Hepatocyte (in vitro differentiated cells): ENCODE data around the gene TBC1D9. TPM values are rescaled to one million over a fixed set of nuclear protein-coding genes. Genes with fewer than 3 reads are reported as not detected.

ENCODE experiments used
- DNase-seq: peaks from one replicate; pipeline ENCODE4 v3.0.0-alpha.2; 2016; ENCODE audit warnings: low spot score
- H2AFZ ChIP-seq: fragments of 200-600 bp; sonication (generic); 2 replicates; pipeline ENCODE4 v1.6.0; 2016; ENCODE audit warnings: antibody characterized with exemption, mild to moderate bottlenecking
- H3K27ac ChIP-seq: fragments of 200-600 bp; sonication (generic); 2 replicates; pipeline ENCODE4 v1.5.1; 2016; ENCODE audit warnings: mild to moderate bottlenecking
- H3K27me3 ChIP-seq: fragments of 200-600 bp; sonication (generic); 2 replicates; pipeline ENCODE4 v1.6.1; 2016
- H3K36me3 ChIP-seq: fragments of 200-600 bp; sonication (generic); replicated peaks from 2 replicates; pipeline ENCODE4 v1.5.1; 2016; ENCODE audit warnings: low read depth; ENCODE audit not compliant: insufficient read depth
- H3K4me1 ChIP-seq: fragments of 200-600 bp; sonication (generic); 2 replicates; pipeline ENCODE4 v1.5.1; 2016; ENCODE audit warnings: mild to moderate bottlenecking, moderate library complexity; ENCODE audit not compliant: insufficient read depth
- H3K4me2 ChIP-seq: fragments of 200-600 bp; sonication (generic); 2 replicates; pipeline ENCODE4 v1.6.0; 2016
- H3K4me3 ChIP-seq: fragments of 200-600 bp; sonication (generic); 2 replicates; pipeline ENCODE4 v1.5.1; 2016; ENCODE audit warnings: mild to moderate bottlenecking
- H3K79me2 ChIP-seq: fragments of 200-600 bp; sonication (generic); 2 replicates; pipeline ENCODE4 v1.6.0; 2017; ENCODE audit warnings: mild to moderate bottlenecking
- H3K9me2 ChIP-seq: fragments of 200-600 bp; sonication (generic); replicated peaks from 2 replicates; pipeline ENCODE4 v1.6.0; 2017; ENCODE audit warnings: mild to moderate bottlenecking; ENCODE audit not compliant: insufficient read depth
- H3K9me3 ChIP-seq: fragments of 200-600 bp; sonication (generic); 2 replicates; pipeline ENCODE4 v1.5.1; 2016; ENCODE audit warnings: low read depth, mild to moderate bottlenecking
- H4K20me1 ChIP-seq: fragments of 200-600 bp; sonication (generic); 2 replicates; pipeline ENCODE4 v1.6.0; 2016; ENCODE audit warnings: mild to moderate bottlenecking; ENCODE audit not compliant: insufficient read depth, poor library complexity, severe bottlenecking
- CTCF ChIP-seq: fragments of 200-600 bp; sonication (generic); IDR thresholded peaks from 2 replicates; pipeline ENCODE4 v1.5.1; 2016; ENCODE audit warnings: antibody characterized with exemption, mild to moderate bottlenecking; ENCODE audit not compliant: poor library complexity
- EZH2 ChIP-seq: fragments of 200-600 bp; sonication (generic); IDR thresholded peaks from 2 replicates; pipeline ENCODE4 v1.6.1; 2016; ENCODE audit warnings: antibody characterized with exemption, mild to moderate bottlenecking, borderline replicate concordance
- EZH2phosphoT487 ChIP-seq: fragments of 200-600 bp; sonication (generic); IDR thresholded peaks from one replicate; pipeline ENCODE4 v1.6.1; 2018; ENCODE audit warnings: antibody characterized with exemption, mild to moderate bottlenecking, low read depth, moderate library complexity; ENCODE audit not compliant: unreplicated experiment, severe bottlenecking
- WGBS: methylation state at CpG from one replicate; pipeline ENCODE4 v1.1.6; 2016; ENCODE audit warnings: low lambda C conversion rate; ENCODE audit errors: missing lambda C conversion rate; 5-methylcytosine and 5-hydroxymethylcytosine counted together
- polyA plus RNA-seq: library from polyadenylated mRNA; unstranded; fragments of >200 nt; fragmentation: Nextera tagmentation; extraction: Ambion mirVana; gene quantifications from 2 replicates; pipeline ENCODE4 v1.2.1, GENCODE V29; 2016
- total RNA-seq: library from RNA; depleted of rRNA; stranded (reverse); fragments of >200 nt; gene quantifications from 2 replicates; pipeline ENCODE4 v1.2.3, GENCODE V29; 2014

TBC1D9 gene
- total and polyA plus RNA-seq, 2 experiments from 2014 or later: 10.5 to 35.6 TPM

GRCh38 chr4:140615451-140615850, 140.7 kb downstream of the TBC1D9 start:
- TF ChIP-seq EZH2: no peak
- TF ChIP-seq EZH2phosphoT487: no peak
- no peak for TF ChIP-seq CTCF
- WGBS: 31% methylated on average over 1 of the region's 1 CpG
- no peaks in the 10 kb centered on the region for H3K79me2 ChIP-seq
- no peaks in the 10 kb centered on the region for H3K36me3 ChIP-seq
- no peak for DNase-seq
- no peaks in the 10 kb centered on the region for H3K9me2 ChIP-seq
- H4K20me1 ChIP-seq: no peaks in the 10 kb centered on the region
- no peaks in the 10 kb centered on the region for H3K9me3 ChIP-seq
- no peak overlapping the region for H3K4me3 ChIP-seq
- peak overlapping the region; percentile 28 for H3K4me2 ChIP-seq
- no peaks in the 10 kb centered on the region for H3K4me1 ChIP-seq
- no peak overlapping the region for H2AFZ ChIP-seq
- peak overlapping the region; percentile 41 for H3K27ac ChIP-seq
- H3K27me3 ChIP-seq: no peaks in the 10 kb centered on the region

GRCh38 chr4:140612357-140612756, 143.8 kb downstream of the TBC1D9 start:
- 61% methylated on average over 1 of the region's 1 CpG for WGBS
- no peaks in the 10 kb centered on the region for H3K36me3 ChIP-seq
- no peaks in the 10 kb centered on the region for H3K9me2 ChIP-seq
- H3K4me1 ChIP-seq: no peaks in the 10 kb centered on the region
- H3K27ac ChIP-seq: no peak overlapping the region
- no peaks in the 10 kb centered on the region for H3K9me3 ChIP-seq
- no peak overlapping the region for H3K4me3 ChIP-seq
- no peaks in the 10 kb centered on the region for H3K27me3 ChIP-seq
- no peaks in the 10 kb centered on the region for H3K79me2 ChIP-seq
- no peak overlapping the region for H3K4me2 ChIP-seq
- peak overlapping the region; percentile 21 for H2AFZ ChIP-seq
- no peak for DNase-seq
- no peak for TF ChIP-seq EZH2
- no peak for TF ChIP-seq CTCF
- no peak for TF ChIP-seq EZH2phosphoT487
- no peaks in the 10 kb centered on the region for H4K20me1 ChIP-seq

GRCh38 chr4:140611854-140612253, 144.3 kb downstream of the TBC1D9 start:
- Histone ChIP-seq H3K9me2 (no peaks in the 10 kb centered on the region), H3K4me1 (no peaks in the 10 kb centered on the region), H3K9me3 (no peaks in the 10 kb centered on the region), H3K27me3 (no peaks in the 10 kb centered on the region), H3K27ac (no peak overlapping the region), H3K4me2 (no peak overlapping the region), H3K4me3 (no peak overlapping the region), H3K36me3 (no peaks in the 10 kb centered on the region), H2AFZ (peak overlapping the region; percentile 21), H3K79me2 (no peaks in the 10 kb centered on the region), H4K20me1 (no peaks in the 10 kb centered on the region)
- DNase-seq: peak; percentile 28
- 72% methylated on average over 3 of the region's 3 CpGs for whole genome bisulfite sequencing
- TF ChIP-seq EZH2phosphoT487: no peak
- no peak for TF ChIP-seq EZH2
- no peak for TF ChIP-seq CTCF
